ENCODE results near the gene GARNL3.

GARNL3 gene

GRCh38 chr9:127384016-127384730 lies 119.6 kb downstream of the GARNL3 start:
- H3K4me3 ChIP-seq (ENCODE audit: low read length), result no peak overlapping the region

GRCh38 chr9:127384901-127385300 lies 120.3 kb downstream of the GARNL3 start:
- no peak for TF ChIP-seq CTCF (conservative IDR thresholded peaks at IDR 0.05; ENCODE audit: low read length)
- H3K4me3 ChIP-seq (ENCODE audit: low read length), result no peak overlapping the region
- DNase-seq (ENCODE audit: low read depth), result no peak

More at GRCh38 chr9:127384016-127384730, 119.6 kb downstream of the GARNL3 start:
- DNase-seq (ENCODE audit: low read depth), result no peak
- no peak for TF ChIP-seq CTCF (conservative IDR thresholded peaks at IDR 0.05; ENCODE audit: low read length)

GRCh38 chr9:127386249-127386648 lies 121.7 kb downstream of the GARNL3 start:
- H3K4me3 ChIP-seq (ENCODE audit: low read length), result no peak overlapping the region
- no peak for DNase-seq (ENCODE audit: low read depth)
- no peak for TF ChIP-seq CTCF (conservative IDR thresholded peaks at IDR 0.05; ENCODE audit: low read length)

GRCh38 chr9:127386981-127387380 lies 122.4 kb downstream of the GARNL3 start:
- no peak for TF ChIP-seq CTCF (conservative IDR thresholded peaks at IDR 0.05; ENCODE audit: low read length)
- DNase-seq (ENCODE audit: low read depth), result no peak
- no peak overlapping the region for H3K4me3 ChIP-seq (ENCODE audit: low read length)

GRCh38 chr9:127388037-127388855 lies 123.7 kb downstream of the GARNL3 start:
- H3K4me3 ChIP-seq (ENCODE audit: low read length), result no peak overlapping the region
- TF ChIP-seq CTCF (conservative IDR thresholded peaks at IDR 0.05; ENCODE audit: low read length), result no peak
- peak; percentile 94 for DNase-seq (ENCODE audit: low read depth)

- TF ChIP-seq CTCF (conservative IDR thresholded peaks at IDR 0.05; ENCODE audit: low read length), result no peak
- H3K4me3 ChIP-seq (ENCODE audit: low read length), result no peak overlapping the region
- DNase-seq (ENCODE audit: low read depth), result no peak
Observed at GRCh38 chr9:127388856-127389238, 124.3 kb downstream of the GARNL3 start.
